Raji (cell line): ENCODE data around the gene CACNA2D1.

Experiments used
- POLR2A ChIP-seq: IDR thresholded peaks from 2 replicates; pipeline ENCODE4 v1.6.1; 2011; ENCODE audit warnings: low read depth, low read length, control low read depth; ENCODE audit not compliant: insufficient read depth

CACNA2D1 gene

DNA sequence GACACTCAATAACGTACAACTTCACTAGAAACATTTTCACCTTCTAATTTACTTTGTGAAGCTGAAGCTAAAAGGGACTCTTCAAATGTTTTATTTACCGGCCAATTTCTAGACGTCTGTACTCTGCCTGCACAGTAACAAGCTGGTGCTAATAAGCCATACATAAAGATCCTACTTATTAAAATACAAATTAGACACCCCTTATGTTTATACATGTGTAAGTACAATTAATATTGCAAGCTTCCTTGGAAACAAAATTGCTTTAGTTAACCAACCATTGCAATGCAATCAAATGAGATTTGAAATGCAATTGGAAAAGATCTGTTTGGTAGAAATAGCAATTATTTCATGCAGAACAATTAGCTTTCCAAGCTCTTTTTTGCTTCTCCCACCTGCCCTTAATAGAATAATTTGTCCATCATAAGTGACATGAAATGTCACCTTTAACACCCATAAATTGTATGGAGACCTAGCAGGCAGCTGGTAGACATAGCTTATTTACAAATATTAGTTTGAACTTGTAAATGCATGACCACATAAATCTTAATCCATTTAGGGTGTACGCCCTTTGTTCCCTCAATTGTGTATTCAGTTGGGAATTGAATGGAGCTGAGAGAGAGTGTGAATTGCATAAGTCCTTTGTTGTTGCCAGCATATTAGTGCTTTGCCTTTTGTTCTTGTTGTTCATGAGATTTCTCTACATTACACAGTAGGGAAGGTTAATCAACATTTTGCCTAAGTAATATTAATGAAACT, 277.1 kb downstream of the CACNA2D1 start:
- TF ChIP-seq POLR2A: no peak

DNA sequence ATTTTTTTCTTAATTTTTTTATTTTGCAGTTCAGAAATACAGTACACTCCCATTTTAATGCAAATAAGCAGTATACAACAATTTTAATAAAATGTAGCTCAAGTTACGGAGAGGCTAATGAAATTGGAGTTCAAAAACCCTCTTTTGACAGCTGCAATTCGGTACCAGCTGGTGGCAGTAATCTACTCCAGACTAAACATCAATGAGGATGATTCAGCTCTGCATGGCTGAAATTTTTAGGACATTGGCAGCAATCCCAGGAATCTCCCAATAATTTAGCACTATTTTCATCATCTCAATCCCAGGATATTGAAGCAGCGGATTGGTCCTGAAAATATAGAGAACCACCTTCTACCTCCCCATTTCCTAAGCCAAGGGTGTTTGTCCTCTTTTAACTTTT, 278.8 kb downstream of the CACNA2D1 start:
- no peak for TF ChIP-seq POLR2A

DNA sequence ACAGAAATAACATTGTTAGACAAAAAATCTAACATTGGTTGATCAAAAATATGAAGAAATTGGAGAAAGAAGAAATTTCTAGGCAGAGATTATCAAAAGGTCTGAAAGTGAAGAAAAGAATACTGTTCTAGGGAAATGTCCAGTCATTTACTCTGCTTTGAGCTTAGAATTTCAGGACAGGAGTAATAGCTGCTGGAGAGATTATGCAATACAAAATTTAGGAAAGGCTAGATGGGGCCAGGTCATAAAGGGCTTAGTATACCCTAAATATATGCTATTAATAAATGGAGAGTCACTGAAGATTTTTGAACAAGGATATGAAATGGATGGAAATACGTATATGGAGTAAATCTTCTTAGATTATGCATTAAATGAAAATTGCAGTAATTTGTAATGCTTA, 279.2 kb downstream of the CACNA2D1 start:
- TF ChIP-seq POLR2A: no peak

DNA sequence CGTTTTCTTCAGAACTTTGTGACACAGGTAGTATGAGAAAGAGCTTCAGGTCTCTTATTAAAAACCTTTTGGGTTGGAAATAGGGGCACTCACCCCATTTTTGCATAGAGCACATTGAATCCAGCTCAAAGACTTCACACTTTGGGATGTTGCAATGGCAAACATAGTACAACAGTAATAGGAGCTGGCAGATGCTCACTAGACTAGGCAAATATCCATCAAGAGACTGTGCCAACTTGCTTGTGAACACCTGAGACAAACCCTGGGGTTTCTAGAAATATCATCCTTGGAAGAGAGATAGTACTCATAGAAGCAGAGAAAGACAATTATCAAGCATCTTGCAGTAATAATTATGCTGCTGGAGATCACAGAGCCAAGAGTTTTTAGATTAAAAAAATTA, 280.0 kb downstream of the CACNA2D1 start:
- TF ChIP-seq POLR2A: no peak

DNA sequence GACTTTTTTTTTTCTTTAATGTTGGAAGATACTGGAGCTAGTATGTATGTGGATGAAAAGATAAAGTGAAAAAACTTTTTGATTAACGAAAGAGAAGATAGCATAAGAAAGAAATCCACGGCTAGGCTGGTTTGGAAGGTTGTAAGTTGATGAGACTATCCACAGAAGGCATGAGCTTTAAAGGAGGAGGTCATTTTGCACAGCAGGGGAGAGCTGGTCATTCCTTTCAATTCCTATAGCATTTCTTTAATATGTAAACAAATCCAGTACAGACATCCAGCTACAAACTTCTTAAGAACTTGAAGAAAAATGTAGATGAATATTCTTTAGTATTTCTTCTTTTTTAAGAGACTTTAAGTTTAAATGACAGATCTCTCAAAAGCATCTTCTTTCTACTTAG, 281.3 kb downstream of the CACNA2D1 start:
- no peak for TF ChIP-seq POLR2A

DNA sequence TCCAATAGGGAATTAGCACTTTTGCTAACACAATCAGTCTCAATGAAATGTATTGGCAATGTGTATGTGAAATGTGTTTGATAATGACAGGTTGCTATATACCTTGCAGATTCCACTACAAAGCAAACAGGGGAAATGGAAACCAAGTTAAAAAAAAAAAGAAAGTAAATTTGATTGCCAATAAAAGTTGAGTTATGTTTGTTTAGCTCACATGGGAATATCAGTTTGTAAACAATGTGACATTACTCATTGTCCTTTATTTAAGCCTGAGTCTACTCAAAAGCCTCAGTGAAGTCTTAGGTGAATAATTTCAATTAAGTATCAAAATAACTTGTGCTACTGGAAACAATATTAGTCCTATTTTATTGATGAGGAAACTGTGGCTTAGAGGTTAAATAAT, 285.2 kb downstream of the CACNA2D1 start:
- TF ChIP-seq POLR2A: no peak

DNA sequence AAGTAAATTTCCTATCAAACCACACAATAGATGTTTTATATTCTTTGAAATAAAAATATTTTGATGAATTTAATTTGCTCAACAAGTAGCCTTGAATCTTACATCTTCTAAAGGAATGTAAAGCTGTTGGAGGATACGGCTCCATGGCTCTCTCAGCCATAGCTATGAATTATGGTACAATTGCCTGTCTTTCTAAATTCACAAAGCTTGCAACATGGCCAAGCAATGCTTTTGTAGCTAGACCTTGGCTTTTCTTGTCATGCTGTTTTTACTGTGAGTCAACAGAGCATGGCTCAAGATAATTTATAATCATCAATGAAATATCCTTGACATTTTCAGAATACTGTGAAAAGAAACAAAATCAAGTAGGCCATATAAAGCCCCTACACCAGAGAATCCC, 286.7 kb downstream of the CACNA2D1 start:
- no peak for TF ChIP-seq POLR2A

DNA sequence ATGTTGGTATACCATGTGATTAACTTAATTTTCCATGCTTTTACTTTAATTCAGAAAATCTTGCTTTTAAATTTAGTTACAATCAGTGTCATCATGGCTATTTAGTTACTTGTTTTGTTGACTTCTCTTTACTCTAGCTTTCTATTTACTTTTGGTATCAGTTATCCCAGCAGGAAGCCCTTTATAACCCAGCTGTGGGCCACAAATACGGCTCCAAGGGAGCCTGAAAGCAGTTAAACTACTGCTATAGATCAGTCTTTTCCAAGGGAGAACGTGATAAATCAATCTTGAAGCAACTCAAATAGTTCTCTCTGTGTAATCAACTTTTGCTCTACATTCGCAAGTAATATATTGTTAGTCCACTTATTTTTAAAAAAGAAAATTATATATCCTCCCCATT, 287.4 kb downstream of the CACNA2D1 start:
- no peak for TF ChIP-seq POLR2A

DNA sequence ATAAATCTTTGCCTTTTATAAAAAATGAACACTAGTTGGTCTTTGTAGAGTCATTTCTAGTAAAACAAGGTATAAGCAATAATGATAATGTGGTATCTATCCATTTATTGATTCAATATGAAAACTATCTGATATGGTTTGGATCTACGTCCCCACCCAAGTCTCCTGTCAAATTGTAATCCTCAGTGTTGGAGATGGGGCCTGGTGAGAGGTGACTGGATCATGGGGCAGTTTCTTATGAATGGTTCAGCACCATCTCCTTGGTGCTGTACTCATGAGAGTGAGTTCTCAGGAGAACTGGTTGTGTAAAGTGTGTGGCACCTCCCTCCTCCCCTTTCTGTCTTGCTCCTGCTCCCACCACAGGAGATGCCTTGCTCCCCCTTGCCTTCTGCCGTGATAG, 288.8 kb downstream of the CACNA2D1 start:
- no peak for TF ChIP-seq POLR2A

DNA sequence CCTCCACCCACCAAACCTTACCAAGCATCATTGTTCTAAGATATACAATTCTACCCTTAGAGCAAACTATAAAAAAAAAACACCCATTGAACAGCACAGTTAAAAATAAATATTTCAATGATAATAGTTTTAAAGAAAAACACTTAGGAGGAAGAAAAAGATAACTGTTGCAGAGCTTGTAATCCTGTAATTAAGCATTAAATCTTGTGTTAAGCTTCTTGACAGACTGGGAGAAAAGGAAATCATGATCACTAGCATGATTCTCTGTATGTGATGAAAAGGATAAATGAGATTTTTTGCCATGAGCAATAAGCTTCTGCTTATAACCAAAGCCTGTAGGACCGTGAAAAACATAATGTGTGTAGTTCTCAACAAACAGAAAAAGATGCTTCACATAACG, 289.8 kb downstream of the CACNA2D1 start:
- TF ChIP-seq POLR2A: no peak

DNA sequence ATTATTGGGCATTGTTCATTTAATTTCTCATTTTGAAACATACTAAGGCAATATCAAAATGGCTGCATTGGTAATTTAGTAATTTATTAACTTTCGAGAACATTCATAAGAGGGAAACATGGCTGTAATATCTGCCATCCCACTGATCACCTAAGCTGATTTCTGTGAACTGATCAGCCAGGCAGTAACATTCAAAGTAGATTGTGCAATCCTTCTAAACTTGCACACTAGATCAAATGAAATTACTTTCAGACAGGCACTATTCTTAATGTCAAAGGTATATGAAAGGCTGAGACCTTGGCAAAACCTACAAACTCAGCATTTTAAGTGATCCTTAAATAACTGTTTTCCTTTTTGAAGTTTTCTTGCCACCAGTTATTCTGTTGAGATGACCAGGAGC, 290.7 kb downstream of the CACNA2D1 start:
- no peak for TF ChIP-seq POLR2A

DNA sequence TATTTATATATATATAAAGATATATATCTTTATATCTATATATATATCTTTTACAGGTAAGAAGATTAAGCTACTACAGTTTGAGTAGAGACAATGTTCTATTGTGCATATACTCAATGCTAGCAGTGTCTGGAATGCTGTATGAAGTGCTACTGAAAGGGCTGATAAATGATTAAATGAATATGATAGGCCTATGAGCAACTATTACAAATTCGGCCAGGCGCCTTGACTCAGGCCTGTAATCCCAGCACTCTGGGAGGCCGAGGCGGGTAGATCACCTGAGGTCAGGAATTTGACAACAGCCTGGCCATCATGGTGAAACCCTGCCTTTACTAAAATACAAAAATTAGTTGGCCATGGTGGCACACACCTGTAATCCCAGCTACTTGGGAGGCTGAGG, 297.1 kb downstream of the CACNA2D1 start:
- TF ChIP-seq POLR2A: no peak

DNA sequence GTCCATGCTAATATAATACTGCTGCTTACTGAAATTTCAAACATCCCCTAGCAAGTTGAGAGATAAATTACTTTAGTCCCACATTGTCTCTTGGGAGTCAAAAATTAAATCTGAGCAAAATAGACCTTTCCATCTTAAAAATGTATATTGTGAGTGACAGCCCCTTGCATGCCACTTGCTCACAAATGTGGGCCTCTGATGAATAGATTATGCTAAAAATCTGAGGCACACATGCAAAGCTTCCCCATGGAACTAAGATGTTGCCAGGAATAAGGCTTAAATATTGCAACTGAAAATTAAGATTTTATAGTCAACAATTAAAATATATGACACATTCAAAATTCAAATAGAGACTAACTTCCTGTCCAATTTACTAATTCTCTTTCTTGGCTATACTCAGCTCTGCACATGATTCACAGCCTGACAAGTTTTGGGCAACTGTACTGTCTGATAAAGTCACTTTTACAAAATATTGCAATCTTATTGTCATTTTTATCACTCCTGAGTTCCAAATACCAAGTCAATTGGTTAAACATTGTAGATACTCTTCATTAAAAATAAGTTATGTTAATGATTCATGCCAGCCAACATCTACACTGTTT, 301.2 kb downstream of the CACNA2D1 start:
- TF ChIP-seq POLR2A: no peak

DNA sequence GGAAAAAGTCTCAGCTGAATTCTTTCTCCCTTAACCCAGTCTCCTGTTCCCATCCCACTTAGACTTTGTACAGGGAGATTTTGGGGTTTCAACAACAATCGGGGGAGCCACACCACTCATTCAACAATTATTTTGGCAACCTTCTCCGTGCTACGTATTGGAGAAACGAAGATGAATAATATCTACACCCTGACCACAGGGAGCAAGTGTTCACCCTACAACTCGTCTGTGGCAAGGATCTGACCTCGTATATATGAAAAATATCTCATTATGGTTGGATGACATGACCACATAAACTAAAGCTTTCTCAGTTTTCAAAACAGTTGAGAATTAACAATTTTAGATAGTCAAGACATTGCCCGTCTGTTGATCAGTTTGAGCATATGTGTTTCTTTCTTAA, 302.1 kb downstream of the CACNA2D1 start:
- no peak for TF ChIP-seq POLR2A

DNA sequence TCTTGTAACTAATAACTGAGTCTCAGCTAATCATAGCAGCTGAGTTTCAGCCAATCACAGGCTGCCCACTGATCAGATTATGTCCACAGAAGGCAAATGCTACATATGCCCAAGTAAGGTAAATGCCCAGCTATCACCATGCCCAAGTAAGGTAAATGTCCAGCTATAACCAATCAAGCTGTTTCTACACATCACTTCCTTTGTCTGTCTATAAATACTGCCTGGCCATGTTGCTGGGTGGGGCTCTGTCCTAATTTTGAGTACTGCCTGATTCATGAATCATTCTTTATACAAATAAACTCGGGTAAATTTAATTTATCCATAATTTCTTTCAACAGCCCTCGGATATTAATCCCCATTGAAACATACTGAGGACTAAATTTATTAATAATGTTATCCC, 312.4 kb downstream of the CACNA2D1 start:
- TF ChIP-seq POLR2A: no peak

DNA sequence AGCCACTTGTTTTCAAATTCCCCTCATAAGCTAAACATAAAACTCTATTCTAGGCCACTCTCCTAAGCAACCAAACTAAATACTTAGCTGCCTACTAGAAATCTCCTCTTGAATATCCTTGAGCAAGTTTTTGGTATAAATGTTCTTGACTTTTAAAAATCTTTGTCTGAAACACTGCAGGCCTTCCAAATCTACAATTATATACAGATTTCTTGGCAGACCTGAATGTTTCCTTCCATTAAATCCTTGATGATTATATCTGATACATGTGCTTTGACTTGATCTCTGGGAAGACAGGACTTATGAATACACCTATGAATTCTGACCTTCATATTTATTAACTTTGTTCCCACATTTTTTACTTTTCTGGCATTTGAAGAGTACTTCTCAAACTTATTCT, 314.5 kb downstream of the CACNA2D1 start:
- TF ChIP-seq POLR2A: no peak

DNA sequence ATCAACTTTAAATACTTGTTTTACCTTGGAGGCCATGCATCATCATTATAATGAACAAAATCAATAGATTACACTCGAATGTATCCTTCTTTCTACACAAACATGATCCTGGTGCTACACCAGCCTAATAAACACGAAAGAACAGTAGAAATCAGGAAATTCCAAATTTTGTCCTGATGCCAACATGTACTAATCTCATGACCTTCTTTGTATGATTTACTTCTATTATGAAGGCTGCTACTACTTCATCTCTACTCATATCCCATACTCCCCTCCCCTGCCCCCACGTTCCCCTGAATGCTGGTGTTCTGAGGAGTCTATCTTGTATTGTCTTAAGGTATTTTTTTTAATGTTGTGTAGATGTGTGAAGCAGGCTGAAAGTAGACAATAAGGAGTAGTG, 315.0 kb downstream of the CACNA2D1 start:
- TF ChIP-seq POLR2A: no peak
